MM.1S (cell line): ENCODE results near the gene CASR.

ENCODE experiments used
- DNase-seq: peaks from one replicate; pipeline ENCODE4 v3.0.0-alpha.2; 2015
- H2AFZ ChIP-seq: fragments of 300-600 bp; sonication (generic); 2 replicates; pipeline ENCODE4 v1.6.0; 2016; ENCODE audit warnings: antibody characterized with exemption, low read length
- H3F3A ChIP-seq: fragments of 300-600 bp; sonication (generic); 2 replicates; pipeline ENCODE4 v1.6.1; 2016; ENCODE audit warnings: mild to moderate bottlenecking, antibody characterized with exemption, low read length, moderate library complexity, mixed read lengths; ENCODE audit not compliant: insufficient read depth
- H3K27ac ChIP-seq: fragments of 300-600 bp; sonication (generic); 2 replicates; pipeline ENCODE4 v1.5.1; 2016; ENCODE audit warnings: mild to moderate bottlenecking, low read length
- H3K27me3 ChIP-seq: fragments of 300-600 bp; sonication (generic); replicated peaks from 2 replicates; pipeline ENCODE4 v1.6.0; 2016; ENCODE audit warnings: low read length; ENCODE audit not compliant: insufficient read depth
- H3K36me3 ChIP-seq: fragments of 300-600 bp; sonication (generic); replicated peaks from 2 replicates; pipeline ENCODE4 v1.6.1; 2016; ENCODE audit warnings: mild to moderate bottlenecking, low read length, mixed read lengths; ENCODE audit not compliant: insufficient read depth
- H3K4me1 ChIP-seq: fragments of 300-600 bp; sonication (generic); 2 replicates; pipeline ENCODE4 v1.6.1; 2016; ENCODE audit warnings: low read length, mixed read lengths
- H3K4me2 ChIP-seq: fragments of 300-600 bp; sonication (generic); 2 replicates; pipeline ENCODE4 v1.6.0; 2016; ENCODE audit warnings: low read depth, low read length
- H3K4me3 ChIP-seq: fragments of 300-600 bp; sonication (generic); 2 replicates; pipeline ENCODE4 v1.5.1; 2016; ENCODE audit warnings: low read length, mixed read lengths
- H3K79me2 ChIP-seq: fragments of 300-600 bp; sonication (generic); 2 replicates; pipeline ENCODE4 v1.6.1; 2016; ENCODE audit warnings: mixed run types, low read length, mixed read lengths
- H3K9ac ChIP-seq: fragments of 300-600 bp; sonication (generic); 2 replicates; pipeline ENCODE4 v1.6.1; 2016; ENCODE audit warnings: low read length, mixed read lengths
- H3K9me2 ChIP-seq: fragments of 300-600 bp; sonication (generic); replicated peaks from 2 replicates; pipeline ENCODE4 v1.6.1; 2016; ENCODE audit warnings: mild to moderate bottlenecking, low read length, mixed read lengths; ENCODE audit not compliant: insufficient read depth
- H3K9me3 ChIP-seq: fragments of 300-600 bp; sonication (generic); replicated peaks from 2 replicates; pipeline ENCODE4 v1.6.1; 2016; ENCODE audit warnings: mild to moderate bottlenecking, low read length, mixed read lengths; ENCODE audit not compliant: insufficient read depth
- H4K20me1 ChIP-seq: fragments of 300-600 bp; sonication (generic); 2 replicates; pipeline ENCODE4 v1.6.1; 2016; ENCODE audit warnings: mild to moderate bottlenecking, low read length, moderate library complexity, mixed read lengths; ENCODE audit not compliant: insufficient read depth
- CTCF ChIP-seq: fragments of 300-600 bp; sonication (generic); IDR thresholded peaks from 2 replicates; pipeline ENCODE4 v1.5.1; 2016; ENCODE audit warnings: antibody characterized with exemption, low read length, mixed read lengths
- EZH2 ChIP-seq: fragments of 300-600 bp; sonication (generic); optimal IDR thresholded peaks from 2 replicates; pipeline ENCODE3; 2017; ENCODE audit warnings: low read depth, mild to moderate bottlenecking, antibody characterized with exemption, low read length, mixed read lengths
- EZH2phosphoT487 ChIP-seq: fragments of 300-600 bp; sonication (generic); IDR thresholded peaks from 2 replicates; pipeline ENCODE4 v1.6.1; 2018; ENCODE audit warnings: antibody characterized with exemption, low read length

Gene CASR

GRCh38 chr3:122273498-122273897 lies 90.0 kb downstream of the CASR start:
- no peaks in the 10 kb centered on the region for H4K20me1 ChIP-seq
- TF ChIP-seq EZH2phosphoT487: no peak
- no peak for TF ChIP-seq CTCF
- TF ChIP-seq EZH2: no peak
- no peaks in the 10 kb centered on the region for H3K9me3 ChIP-seq
- H3F3A ChIP-seq: no peaks in the 10 kb centered on the region
- H3K4me2 ChIP-seq: no peak overlapping the region
- no peak overlapping the region for H3K4me3 ChIP-seq
- DNase-seq: no peak
- no peak overlapping the region for H3K27ac ChIP-seq
- peaks cover 15% of the 10 kb centered on the region for H3K4me1 ChIP-seq
- no peaks in the 10 kb centered on the region for H3K79me2 ChIP-seq
- no peak overlapping the region for H2AFZ ChIP-seq
- H3K9me2 ChIP-seq: no peaks in the 10 kb centered on the region
- no peaks in the 10 kb centered on the region for H3K27me3 ChIP-seq
- H3K36me3 ChIP-seq: no peaks in the 10 kb centered on the region
- H3K9ac ChIP-seq: no peak overlapping the region

- no peaks in the 10 kb centered on the region for H3K27me3 ChIP-seq
- no peaks in the 10 kb centered on the region for H3F3A ChIP-seq
- no peak overlapping the region for H3K4me3 ChIP-seq
- no peaks in the 10 kb centered on the region for H3K36me3 ChIP-seq
- TF ChIP-seq EZH2: no peak
- TF ChIP-seq EZH2phosphoT487: no peak
- TF ChIP-seq CTCF: no peak
- H4K20me1 ChIP-seq: no peaks in the 10 kb centered on the region
- no peaks in the 10 kb centered on the region for H3K4me1 ChIP-seq
- no peak overlapping the region for H3K9ac ChIP-seq
- no peaks in the 10 kb centered on the region for H3K79me2 ChIP-seq
- H2AFZ ChIP-seq: no peak overlapping the region
- no peak for DNase-seq
- H3K27ac ChIP-seq: no peak overlapping the region
- no peaks in the 10 kb centered on the region for H3K9me3 ChIP-seq
- no peaks in the 10 kb centered on the region for H3K9me2 ChIP-seq
- H3K4me2 ChIP-seq: no peak overlapping the region
Measured at GRCh38 chr3:122281891-122282290, 98.4 kb downstream of the CASR start.

- H3F3A ChIP-seq: no peaks in the 10 kb centered on the region
- TF ChIP-seq EZH2: no peak
- TF ChIP-seq CTCF: no peak
- TF ChIP-seq EZH2phosphoT487: no peak
- no peaks in the 10 kb centered on the region for H3K9me2 ChIP-seq
- H3K4me3 ChIP-seq: no peak overlapping the region
- no peaks in the 10 kb centered on the region for H3K36me3 ChIP-seq
- no peaks in the 10 kb centered on the region for H3K27me3 ChIP-seq
- H2AFZ ChIP-seq: no peak overlapping the region
- H4K20me1 ChIP-seq: no peaks in the 10 kb centered on the region
- no peaks in the 10 kb centered on the region for H3K79me2 ChIP-seq
- no peak overlapping the region for H3K9ac ChIP-seq
- DNase-seq: no peak
- H3K4me2 ChIP-seq: no peak overlapping the region
- H3K27ac ChIP-seq: no peak overlapping the region
- H3K9me3 ChIP-seq: no peaks in the 10 kb centered on the region
- no peaks in the 10 kb centered on the region for H3K4me1 ChIP-seq
Measured at GRCh38 chr3:122283796-122284445, 100.5 kb downstream of the CASR start.
